Measurements from ENCODE around the gene CHMP6.

CHMP6 gene

GRCh38 chr17:80991645-80992076 lies at the start of gene CHMP6:
CHMP6 (plus strand) TSS chr17:80991841; CDS start chr17:80991919, 78 bp downstream.
- DNase-seq: peak; percentile 91

- DNase-seq: no peak
Measured at GRCh38 chr17:80942423-80943345, 49.0 kb upstream of the CHMP6 start.

- DNase-seq: no peak
Measured at GRCh38 chr17:80943346-80944145, 48.1 kb upstream of the CHMP6 start.

- DNase-seq: no peak
Measured at GRCh38 chr17:80944326-80944725, 47.3 kb upstream of the CHMP6 start.

GRCh38 chr17:80945736-80946135 lies 45.9 kb upstream of the CHMP6 start:
- DNase-seq: no peak

GRCh38 chr17:80946449-80946848 lies 45.2 kb upstream of the CHMP6 start:
- no peak for DNase-seq

- no peak for DNase-seq
Measured at GRCh38 chr17:80947200-80947940, 44.3 kb upstream of the CHMP6 start.

- no peak for DNase-seq
Measured at GRCh38 chr17:80948019-80948975, 43.3 kb upstream of the CHMP6 start.

- DNase-seq: no peak
Measured at GRCh38 chr17:80948976-80949450, 42.6 kb upstream of the CHMP6 start.

GRCh38 chr17:80949451-80950421 lies 41.9 kb upstream of the CHMP6 start:
- no peak for DNase-seq

- no peak for DNase-seq
Measured at GRCh38 chr17:80950466-80951120, 41.0 kb upstream of the CHMP6 start.

- DNase-seq: no peak
Measured at GRCh38 chr17:80951121-80952090, 40.2 kb upstream of the CHMP6 start.

- no peak for DNase-seq
Measured at GRCh38 chr17:80952291-80952690, 39.4 kb upstream of the CHMP6 start.

GRCh38 chr17:80953471-80954315 lies 37.9 kb upstream of the CHMP6 start:
- DNase-seq: no peak

GRCh38 chr17:80955078-80955477 lies 36.6 kb upstream of the CHMP6 start:
- no peak for DNase-seq

GRCh38 chr17:80955671-80956280 lies 35.9 kb upstream of the CHMP6 start:
- no peak for DNase-seq
